HG03045 (cell line): ENCODE data around the gene CORO7.

Source experiments
- ATAC-seq: cut with Tn5 transposase; IDR thresholded peaks from one replicate; pipeline ENCODE4 v1.9.1; 2021; ENCODE audit warnings: mild to moderate bottlenecking, moderate library complexity; ENCODE audit not compliant: unreplicated experiment

CORO7 gene

GRCh38 chr16:4416200-4417032, at the start of gene CORO7:
CORO7 (minus strand) TSS chr16:4416596; CDS start chr16:4416518, 78 bp downstream.
- peak; percentile 73 for ATAC-seq

GRCh38 chr16:4463522-4464163, 47.2 kb upstream of the CORO7 start:
- no peak for ATAC-seq

- no peak for ATAC-seq
Observed at GRCh38 chr16:4461250-4462085, 45.1 kb upstream of the CORO7 start.

GRCh38 chr16:4460936-4461249, 44.5 kb upstream of the CORO7 start:
- no peak for ATAC-seq

GRCh38 chr16:4455951-4456350, 39.6 kb upstream of the CORO7 start:
- no peak for ATAC-seq

- no peak for ATAC-seq
Observed at GRCh38 chr16:4455081-4455480, 38.7 kb upstream of the CORO7 start.

- no peak for ATAC-seq
Observed at GRCh38 chr16:4454623-4455022, 38.2 kb upstream of the CORO7 start.

GRCh38 chr16:4452674-4453073, 36.3 kb upstream of the CORO7 start:
- no peak for ATAC-seq

- no peak for ATAC-seq
Observed at GRCh38 chr16:4450931-4451519, 34.6 kb upstream of the CORO7 start.

- no peak for ATAC-seq
Observed at GRCh38 chr16:4450430-4450829, 34.0 kb upstream of the CORO7 start.

- no peak for ATAC-seq
Observed at GRCh38 chr16:4443986-4444385, 27.6 kb upstream of the CORO7 start.

GRCh38 chr16:4443271-4443670, 26.9 kb upstream of the CORO7 start:
- no peak for ATAC-seq

- ATAC-seq: no peak
Observed at GRCh38 chr16:4442371-4442770, 26.0 kb upstream of the CORO7 start.

- ATAC-seq: no peak
Observed at GRCh38 chr16:4437366-4437765, 21.0 kb upstream of the CORO7 start.

- ATAC-seq: no peak
Observed at GRCh38 chr16:4435337-4436067, 19.1 kb upstream of the CORO7 start.

GRCh38 chr16:4433914-4434787, 17.8 kb upstream of the CORO7 start:
- ATAC-seq: no peak

- ATAC-seq: no peak
Observed at GRCh38 chr16:4433228-4433627, 16.8 kb upstream of the CORO7 start.

GRCh38 chr16:4431023-4431422, 14.6 kb upstream of the CORO7 start:
- no peak for ATAC-seq

- ATAC-seq: no peak
Observed at GRCh38 chr16:4428500-4428899, 12.1 kb upstream of the CORO7 start.
